ENCODE results near the gene GULP1.
"Not testable (repeated sequence)": the region's sequence is repeated elsewhere in the genome, so short reads cannot be mapped to it uniquely, and the experiment has no call there.

Gene GULP1

GRCh38 chr2:188291617-188292347 lies at the start of gene GULP1:
Gene GULP1, plus strand, starts transcription at chr2:188291874. Its CDS starts 185,829 bp downstream, at chr2:188477703.
- no peak for DNase-seq

GRCh38 chr2:188243381-188243780 lies 48.3 kb upstream of the GULP1 start:
- no peak for DNase-seq

GRCh38 chr2:188244383-188244782 lies 47.3 kb upstream of the GULP1 start:
- no peak for DNase-seq

GRCh38 chr2:188245230-188245629 lies 46.4 kb upstream of the GULP1 start:
- DNase-seq, result no peak

- no peak for DNase-seq
These were observed 43.2 kb upstream of the GULP1 start for GRCh38 chr2:188248513-188248912.

GRCh38 chr2:188251034-188251433 lies 40.6 kb upstream of the GULP1 start:
- DNase-seq, result no peak

- DNase-seq, result no peak
These were observed 35.3 kb upstream of the GULP1 start for GRCh38 chr2:188256420-188256819.

- DNase-seq, result no peak
These were observed 26.4 kb upstream of the GULP1 start for GRCh38 chr2:188265315-188265714.

- DNase-seq, result no peak
These were observed 23.9 kb upstream of the GULP1 start for GRCh38 chr2:188267776-188268175.

- no peak for DNase-seq
These were observed 22.7 kb upstream of the GULP1 start for GRCh38 chr2:188269004-188269403.

- DNase-seq, result no peak
These were observed 19.6 kb upstream of the GULP1 start for GRCh38 chr2:188272121-188272520.

GRCh38 chr2:188274274-188274673 lies 17.4 kb upstream of the GULP1 start:
- no peak for DNase-seq

GRCh38 chr2:188276255-188276654 lies 15.4 kb upstream of the GULP1 start:
- no peak for DNase-seq

- no peak for DNase-seq
These were observed 13.9 kb upstream of the GULP1 start for GRCh38 chr2:188277786-188278185.

- no peak for DNase-seq
These were observed 13.1 kb upstream of the GULP1 start for GRCh38 chr2:188278388-188279092.

- no peak for DNase-seq
These were observed 12.6 kb upstream of the GULP1 start for GRCh38 chr2:188279093-188279445.

GRCh38 chr2:188280811-188281222 lies 10.9 kb upstream of the GULP1 start:
- no peak for DNase-seq

- DNase-seq, result no peak
These were observed 8.8 kb upstream of the GULP1 start for GRCh38 chr2:188282907-188283306.

- DNase-seq, result not testable (repeated sequence)
These were observed 7.4 kb upstream of the GULP1 start for GRCh38 chr2:188284251-188284650.

GRCh38 chr2:188285049-188285448 lies 6.6 kb upstream of the GULP1 start:
- DNase-seq, result no peak

- no peak for DNase-seq
These were observed 5.9 kb upstream of the GULP1 start for GRCh38 chr2:188285774-188286173.

- DNase-seq, result no peak
These were observed 495 bp upstream of the GULP1 start for GRCh38 chr2:188291142-188291616.

- DNase-seq, result no peak
These were observed 920 bp downstream of the GULP1 start for GRCh38 chr2:188292348-188293239.

Measured in activated CD4-positive, CD25-positive, alpha-beta regulatory T cell treated with anti-CD3 and anti-CD28 coated beads, Interleukin-2, amount 50 U/mL, for 72 hours (primary cell).